GM21786 (cell line): ENCODE results near the gene RNF144A.
"Not testable (repeated sequence)": the region's sequence is repeated elsewhere in the genome, so short reads cannot be mapped to it uniquely, and the experiment has no call there.

Experiments used
- ATAC-seq: cut with Tn5 transposase; IDR thresholded peaks from one replicate; pipeline ENCODE4 v1.9.1; 2021; ENCODE audit not compliant: unreplicated experiment

Gene RNF144A

DNA sequence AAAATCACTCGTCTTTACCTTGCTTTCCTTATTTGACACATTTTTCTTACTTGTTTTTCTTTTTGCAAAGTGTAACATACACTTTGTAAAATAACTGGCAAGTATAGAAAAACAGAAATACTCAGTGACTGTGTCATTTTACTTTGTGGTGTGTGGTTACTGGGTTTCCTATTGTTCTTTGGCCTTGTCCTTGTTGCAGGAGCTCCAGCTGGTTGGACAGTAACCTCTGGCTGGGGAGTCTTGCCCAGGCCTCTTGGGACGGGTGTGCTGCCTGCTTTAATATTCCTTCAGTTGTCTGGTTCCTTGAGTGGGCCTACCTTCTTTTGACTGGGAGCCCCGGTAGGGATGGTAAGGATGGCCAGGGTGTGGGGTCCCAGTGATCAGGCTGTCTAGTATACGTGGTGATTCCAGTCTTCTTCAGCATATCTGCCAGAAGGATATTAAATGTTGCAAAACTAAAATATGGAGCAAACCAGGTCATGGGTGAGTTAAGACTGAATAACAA, 53.8 kb downstream of the RNF144A start:
- no peak for ATAC-seq

DNA sequence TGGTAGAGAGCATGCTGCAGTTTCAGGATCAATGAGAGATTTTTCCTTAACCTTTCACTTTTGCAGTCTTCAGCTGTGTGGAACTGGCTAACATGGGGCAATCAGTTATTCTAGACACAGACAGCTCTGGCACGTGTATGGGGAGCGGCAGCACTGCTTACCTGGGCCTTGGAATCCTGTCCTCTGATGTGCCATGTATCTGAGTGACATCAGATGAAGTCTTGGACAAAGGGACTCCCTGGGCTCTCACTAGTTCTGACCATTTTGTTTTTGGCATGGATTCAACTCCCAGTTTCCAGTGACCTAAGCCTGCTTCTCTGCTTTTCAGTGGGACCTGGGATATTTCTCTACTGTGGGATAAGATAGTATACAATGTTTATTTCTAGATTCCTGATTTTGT, 54.3 kb downstream of the RNF144A start:
- ATAC-seq, result no peak

DNA sequence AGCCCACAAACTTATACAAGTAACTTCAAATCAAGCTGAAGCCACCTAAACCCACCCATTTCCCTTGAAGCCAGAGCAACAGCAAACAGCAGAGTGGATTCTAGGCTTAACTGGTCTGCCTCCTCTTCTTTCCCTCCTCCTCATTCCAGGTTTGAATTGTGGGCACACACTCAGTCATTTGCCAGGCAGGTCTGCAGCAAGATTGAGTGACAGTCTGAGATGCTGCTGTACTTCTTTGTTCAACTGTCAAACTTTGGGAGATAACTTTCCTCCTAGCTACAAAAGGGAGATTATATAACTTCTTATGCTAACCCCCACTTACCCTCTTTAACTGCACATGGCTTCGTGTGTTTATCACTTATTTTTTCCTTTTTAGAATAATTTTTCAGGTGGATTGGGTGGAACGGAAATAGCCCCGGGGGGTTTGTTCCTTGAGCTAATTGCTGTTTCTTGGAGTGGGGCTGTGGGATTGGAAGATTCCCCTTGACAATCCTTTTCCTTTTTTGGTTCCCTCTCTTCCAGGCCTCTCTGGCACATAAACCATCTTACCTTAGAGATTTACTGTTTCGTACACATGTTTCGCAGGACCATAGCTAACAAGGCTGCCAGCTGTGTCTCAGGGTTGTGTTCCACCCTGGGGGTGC, 55.0 kb downstream of the RNF144A start:
- no peak for ATAC-seq

DNA sequence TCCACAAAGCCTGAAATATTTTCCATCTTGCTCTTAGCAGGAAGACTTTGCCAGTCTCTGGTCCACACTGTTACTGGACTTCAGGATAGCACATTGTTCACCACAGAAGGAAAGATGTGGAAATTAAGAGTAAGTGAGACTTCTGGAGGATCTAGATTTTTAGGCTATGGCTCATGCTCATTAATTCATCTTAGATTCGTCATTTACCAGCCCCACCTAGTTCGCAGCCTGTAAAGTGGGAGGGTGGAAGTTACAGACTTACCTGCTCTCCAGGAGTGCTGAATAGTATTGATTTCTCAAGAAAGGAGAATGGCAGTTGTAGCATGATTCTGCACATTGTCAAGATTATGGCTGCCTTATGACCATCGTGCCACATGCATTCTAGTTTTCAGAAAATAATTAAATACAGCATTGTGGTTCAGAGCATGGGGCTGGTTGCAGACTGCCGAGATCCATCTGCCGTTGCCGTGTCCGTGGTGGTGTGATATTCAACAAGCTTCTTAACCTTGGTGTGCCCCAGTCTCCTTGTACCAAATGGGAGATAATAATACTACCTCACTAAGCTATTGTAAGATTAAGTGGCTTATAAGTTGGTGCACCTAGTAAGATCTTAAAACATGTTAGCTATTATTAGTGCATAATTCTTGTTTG, 56.8 kb downstream of the RNF144A start:
- no peak for ATAC-seq

DNA sequence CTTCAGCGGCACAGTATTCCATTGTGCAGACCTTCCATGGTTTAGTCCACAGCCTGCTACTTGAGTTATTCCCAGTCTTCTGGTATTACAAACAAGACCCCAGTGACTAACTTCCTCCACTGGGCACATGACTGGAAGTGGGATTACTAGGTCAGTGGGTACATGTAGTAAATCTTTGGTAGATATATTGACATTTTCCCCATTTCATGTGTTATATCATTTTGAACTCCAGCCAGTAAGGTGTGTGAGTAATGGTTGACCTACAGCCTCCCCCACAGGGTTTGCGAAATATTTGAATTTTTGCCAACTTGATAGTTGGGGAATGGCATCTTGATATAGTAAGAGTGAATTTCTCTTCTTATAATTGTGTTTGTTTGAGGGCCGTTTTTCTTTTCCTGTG, 58.8 kb downstream of the RNF144A start:
- no peak for ATAC-seq

DNA sequence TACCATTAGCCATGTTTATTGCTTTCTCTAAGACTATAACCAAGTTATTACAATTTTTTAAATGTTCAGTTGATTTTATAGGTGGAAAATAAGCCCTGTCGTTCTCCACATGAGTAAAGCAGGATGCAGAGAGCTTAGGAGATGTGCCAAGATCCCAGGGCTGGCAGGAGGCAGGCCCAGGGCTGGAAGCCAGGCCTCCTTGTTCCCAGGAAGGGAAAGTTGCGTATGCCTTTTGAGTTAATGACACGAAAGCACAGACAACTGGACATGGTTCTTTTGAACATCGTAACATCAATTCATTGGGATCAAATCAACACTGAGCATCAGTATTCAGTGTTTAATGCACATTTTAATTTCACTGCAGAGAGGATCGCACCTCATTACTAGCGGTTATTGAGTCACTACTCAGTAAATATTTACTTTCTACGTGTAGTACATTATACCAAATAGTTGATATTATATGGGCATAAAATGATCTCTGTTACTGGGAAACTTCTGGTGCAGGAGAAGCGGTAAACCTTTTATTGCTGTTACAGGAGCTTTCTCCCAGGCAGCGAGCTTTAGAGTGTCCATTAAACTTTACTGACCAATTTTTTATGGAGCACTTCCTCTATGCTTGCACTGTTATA, 60.0 kb downstream of the RNF144A start:
- ATAC-seq, result no peak

DNA sequence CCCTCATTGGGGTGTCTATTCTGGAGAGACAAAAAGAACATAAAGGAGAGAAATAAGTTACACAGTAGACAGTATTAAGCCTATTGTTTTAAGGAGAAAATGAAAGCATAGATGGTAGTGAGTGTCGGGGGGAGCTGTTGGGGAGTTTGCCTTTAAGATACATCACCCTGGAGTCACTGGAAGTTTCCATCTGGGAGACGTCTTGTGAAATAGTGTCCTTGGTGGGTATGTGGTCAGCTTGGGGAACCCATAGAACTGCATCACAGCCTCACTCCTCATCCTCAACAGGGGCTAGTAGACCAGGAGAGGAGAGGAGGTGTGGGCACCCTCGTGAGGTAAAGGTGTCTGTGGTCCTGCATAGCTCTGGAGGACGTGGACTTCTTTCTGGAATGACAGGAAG, 60.6 kb downstream of the RNF144A start:
- ATAC-seq, result no peak

DNA sequence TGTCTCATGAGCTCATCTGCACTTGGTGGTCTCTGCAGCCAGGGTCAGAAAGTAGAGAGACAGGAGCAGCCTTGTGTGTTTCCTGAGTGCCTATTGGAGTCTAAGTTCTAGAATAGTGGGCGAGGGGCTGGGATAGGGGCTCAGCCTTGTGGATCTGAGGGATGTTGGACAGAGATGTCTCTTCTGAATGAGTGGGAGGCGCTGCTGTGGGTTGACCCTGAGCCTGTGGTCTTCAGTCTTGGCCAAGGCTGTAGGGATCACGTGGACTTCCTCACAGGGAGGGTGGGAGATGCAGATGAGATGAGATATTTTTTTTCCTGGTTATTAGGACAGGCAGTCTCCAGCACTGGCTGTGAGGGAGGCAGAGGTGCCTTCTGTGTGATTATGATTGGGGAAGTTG, 61.8 kb downstream of the RNF144A start:
- no peak for ATAC-seq

DNA sequence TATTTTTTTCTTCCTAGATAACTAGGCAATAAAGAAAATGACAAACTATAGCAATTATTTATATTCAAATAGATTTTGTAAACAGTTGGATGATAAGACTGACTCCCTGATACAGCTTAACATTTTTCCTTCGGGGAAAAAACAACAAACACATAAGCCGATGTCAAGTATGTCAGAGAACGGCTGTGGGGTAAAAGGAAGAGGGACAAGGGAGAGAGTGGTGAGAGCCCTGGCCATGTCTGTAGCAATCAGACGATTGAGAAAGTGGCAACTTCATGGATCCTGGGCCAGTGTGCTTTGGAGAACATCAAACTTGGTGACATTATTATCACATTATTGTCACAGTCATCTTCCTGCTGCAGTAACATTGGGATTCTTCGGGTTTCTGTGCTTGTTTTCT, 65.2 kb downstream of the RNF144A start:
- ATAC-seq, result no peak

DNA sequence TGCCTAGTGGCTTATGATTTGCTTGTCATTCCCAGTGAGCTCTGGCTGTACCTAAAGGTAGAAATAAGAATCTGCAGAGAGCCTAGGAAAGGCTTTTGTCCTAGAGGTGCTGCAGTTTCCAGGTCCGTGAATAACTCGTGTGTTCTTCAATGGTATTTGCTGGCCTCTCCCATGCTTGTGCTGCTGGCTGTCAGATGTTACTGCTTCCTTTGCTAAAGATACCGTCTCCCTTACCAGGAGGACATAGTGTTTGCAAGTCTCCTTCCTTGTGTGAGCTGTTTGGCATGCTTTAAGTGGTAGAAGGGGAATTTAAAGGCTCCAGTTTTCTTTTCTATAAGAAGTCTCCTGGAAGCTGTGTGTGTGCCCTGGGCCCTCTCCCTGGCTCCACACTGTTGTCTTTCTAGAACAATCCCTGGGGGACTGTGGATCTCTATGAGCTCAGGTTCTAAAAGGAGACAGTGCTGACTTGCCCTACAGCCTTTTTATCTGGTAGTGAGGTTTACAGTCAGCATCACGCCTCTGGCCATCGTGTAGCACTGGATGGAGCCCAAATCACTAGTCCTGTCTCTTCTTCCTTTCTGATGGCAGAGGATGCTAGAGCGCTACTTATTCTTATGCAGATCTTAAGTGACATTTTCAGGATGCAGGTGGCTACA, 65.8 kb downstream of the RNF144A start:
- no peak for ATAC-seq

DNA sequence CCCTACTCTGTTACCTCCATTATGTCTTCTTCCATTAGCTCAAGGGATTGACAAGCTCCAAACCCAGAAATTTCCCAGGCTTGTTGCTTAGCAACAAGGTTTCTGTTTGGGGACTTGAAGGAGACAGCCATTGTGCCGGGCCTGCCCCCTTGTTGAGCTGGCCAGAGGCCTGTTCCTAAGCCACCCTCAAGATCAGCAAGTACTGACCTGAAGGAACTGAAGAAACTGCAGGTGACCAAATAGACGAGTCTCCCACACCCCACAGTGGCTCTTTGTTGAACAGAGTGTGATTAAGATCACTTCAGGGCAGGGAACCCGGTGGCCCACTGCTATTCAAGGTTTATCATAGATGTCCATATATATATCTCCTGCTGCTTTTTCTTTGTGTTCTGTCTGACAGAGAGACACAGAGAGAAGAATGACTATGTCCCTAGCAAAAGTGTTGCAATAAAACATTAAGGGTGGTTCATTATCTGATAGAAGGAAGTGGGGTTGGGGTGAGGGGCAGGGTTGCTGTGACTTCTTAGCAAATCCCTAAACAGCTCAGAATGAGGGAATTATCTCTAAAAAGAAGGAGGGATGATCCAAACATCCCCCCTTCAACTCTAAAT, 69.2 kb downstream of the RNF144A start:
- ATAC-seq, result no peak

DNA sequence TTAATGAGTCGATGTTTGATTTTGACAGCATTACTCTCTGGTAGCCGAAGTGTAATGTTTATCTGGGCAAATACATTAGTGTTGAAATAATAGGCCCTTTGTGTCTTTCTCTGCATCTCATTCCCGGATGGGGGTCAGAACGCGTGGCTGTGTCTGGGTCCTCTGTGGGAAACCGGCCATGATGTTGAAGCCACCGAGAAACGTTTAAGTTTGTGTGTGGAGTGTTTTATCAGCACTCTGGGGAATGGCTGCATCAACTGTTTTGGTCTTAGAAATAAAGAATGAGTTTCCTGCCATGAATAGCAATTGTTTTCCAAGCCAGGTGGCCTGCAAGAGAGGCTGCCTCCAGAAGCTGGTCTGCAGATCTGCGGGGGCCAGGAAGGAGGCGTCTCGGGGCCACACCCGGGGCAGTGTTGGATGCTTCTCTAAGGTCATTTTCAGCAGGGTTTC, 69.7 kb downstream of the RNF144A start:
- no peak for ATAC-seq

DNA sequence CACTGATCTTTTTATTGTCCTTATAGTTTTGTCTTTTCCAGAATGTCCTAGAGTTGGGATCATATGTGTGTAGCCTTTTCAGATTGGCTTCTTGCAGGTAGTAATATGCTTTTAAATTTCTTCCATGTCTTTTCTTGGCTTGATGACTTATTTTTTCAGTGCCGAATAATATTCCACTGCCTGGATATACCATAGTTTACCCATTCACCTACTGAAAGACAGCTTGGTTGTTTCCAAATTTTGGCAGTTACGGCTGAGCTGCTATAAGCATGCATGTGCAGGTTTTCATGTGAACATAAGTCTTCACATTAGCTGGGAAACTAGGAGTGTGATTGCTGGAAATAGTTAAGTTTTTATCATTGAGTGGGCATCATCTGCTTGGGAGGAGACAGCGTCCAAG, 73.7 kb downstream of the RNF144A start:
- no peak for ATAC-seq

DNA sequence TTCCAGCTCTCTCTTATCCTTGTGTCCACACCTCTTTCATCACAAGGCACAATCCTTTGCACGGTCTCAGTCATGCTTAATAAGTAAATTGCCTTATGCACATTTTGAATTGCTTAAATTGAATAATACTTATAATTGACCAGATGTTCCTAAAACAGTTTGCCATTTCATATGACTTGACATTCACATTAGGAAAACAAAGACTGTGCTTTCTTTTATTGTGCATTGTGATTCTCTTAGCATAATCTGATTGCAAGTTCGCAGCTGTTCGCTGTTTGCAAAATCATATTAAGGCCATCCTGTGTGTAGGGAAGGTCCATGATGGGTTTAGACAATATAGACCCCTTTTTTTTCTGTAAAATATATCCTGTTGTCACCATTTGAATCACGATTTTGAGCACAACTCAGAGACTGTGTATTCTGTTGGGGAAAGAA, 75.6 kb downstream of the RNF144A start:
- no peak for ATAC-seq

DNA sequence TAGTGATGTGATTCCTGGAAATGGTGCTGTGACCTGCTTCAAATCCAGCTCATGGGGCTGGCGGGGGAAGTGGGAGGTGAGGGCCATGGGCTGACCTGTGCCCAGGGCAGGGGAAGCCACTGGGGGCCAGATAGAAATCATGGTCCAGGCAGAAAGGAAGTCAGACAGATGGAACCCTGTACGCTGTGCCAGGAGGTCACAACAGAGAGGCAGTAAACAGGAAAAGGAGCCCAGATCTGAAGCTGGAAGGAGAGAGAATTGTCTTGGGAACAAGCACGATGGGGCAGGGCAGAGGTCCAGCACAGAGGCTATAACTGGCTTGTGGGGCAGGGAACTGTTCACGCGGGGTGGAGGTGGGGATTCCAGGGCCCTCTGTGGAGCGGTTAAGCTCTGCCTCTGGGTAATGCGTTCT, 76.0 kb downstream of the RNF144A start:
- ATAC-seq, result no peak

DNA sequence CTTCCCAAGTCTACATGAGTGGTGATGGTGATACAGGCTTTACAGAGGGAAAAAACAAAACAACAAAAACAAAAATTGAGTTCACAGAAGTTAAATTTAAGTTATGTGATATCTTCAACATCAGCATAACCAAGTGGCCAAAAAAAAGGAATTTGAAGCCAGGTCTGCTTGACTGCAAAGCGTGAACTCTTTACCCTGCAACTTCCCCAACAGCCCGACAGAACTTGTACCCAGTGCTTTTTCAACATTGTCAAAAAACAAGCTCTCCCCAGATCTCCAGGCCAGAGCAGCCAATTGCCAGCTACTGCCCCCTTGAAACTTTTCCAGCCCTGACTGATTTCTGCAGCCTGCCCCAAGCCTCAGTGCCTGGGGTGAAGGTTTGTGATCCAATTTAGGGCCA, 76.7 kb downstream of the RNF144A start:
- no peak for ATAC-seq

DNA sequence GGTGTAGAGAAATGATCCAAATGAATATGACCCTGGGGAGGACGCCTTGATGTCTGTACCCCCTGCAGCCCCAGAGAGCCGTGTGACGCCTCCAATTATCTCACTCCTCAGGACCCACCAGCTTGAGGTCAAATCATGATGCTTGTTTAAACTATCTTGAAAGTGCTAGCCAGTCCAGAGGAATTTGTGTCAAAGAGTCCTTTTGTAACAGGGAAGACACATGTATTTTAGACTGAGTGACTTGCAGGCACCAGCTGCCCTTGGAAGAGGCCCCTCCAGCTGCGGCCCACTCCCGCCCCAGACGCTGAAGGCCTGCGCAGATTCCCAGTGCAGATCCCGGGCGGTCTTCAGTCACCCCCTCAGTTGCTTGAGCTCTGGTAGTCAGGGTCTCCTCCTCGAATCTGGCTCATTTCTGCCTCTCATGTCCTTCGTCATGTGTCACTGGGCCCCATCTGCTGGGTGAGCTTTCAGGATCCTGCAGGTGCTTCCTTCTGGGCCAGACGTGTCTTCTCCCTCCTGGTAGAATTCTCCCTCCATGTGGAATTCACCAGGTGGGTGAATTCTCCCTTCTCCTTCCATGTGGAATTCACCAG, 77.4 kb downstream of the RNF144A start:
- ATAC-seq, result no peak

DNA sequence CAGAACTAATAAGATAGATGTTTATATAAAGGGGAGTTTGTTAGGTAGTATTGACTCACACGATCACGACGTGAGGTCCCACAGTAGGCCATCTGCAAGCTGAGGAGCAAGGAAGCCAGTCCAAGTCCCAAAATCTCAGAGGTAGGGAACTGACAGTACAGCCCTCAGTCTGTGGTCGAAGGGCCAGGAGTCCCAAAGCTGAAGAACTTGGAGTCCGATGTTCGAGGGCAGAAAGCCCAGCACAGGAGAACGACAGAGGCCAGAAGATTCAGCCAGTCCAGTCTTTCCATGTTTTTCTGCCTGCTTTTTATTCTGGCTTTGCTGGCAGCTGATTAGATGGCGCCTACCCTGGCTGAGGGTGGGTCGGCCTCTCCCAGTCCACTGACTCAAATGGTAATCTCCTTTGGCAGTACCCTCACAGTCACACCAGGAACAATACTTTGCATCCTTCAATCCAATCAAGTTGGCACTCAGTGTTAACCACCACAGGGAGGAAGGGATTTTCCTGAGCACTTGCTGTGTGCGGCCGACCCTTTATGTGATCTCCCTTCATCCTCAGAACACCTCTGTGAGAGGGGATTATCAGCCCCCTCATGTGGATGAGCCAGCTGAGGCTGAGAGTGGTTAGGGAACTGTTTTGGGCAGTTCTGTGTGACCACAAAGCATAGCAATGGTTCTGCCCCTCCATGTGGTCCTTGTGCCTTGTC, 78.3 kb downstream of the RNF144A start:
- no peak for ATAC-seq

DNA sequence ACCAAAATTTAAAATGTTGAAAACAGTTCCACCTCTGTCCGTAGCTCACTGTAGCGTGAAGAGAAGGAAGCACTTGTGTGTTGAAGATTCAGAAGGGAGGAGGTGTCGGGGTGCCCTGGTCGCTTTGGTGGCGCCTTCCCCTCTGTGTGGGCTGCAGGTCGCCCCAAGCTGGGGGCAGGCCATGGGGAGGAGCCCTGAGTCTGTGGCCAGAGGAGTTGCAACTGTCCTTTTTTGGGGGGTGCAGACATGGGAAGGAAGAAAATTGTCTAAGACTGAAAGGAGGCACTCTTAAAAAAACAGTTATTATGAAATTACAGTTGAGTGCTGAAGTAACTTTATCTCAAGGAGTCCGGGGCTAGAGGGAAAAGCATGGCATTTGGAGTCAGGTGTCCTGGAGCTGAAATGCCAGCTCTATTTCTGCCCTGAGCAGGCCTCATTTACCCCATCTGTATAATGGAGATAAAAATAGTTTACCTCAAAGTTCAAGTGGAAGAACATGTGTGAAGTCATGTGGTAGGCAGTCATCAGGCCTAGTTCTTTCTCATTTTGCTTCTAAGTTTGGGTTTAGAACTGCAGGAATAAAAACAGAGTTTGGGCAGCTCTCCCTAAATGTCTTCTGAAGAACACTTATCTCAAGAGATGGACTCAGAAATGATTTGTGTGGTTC, 82.1 kb downstream of the RNF144A start:
- peak; percentile 84 for ATAC-seq

DNA sequence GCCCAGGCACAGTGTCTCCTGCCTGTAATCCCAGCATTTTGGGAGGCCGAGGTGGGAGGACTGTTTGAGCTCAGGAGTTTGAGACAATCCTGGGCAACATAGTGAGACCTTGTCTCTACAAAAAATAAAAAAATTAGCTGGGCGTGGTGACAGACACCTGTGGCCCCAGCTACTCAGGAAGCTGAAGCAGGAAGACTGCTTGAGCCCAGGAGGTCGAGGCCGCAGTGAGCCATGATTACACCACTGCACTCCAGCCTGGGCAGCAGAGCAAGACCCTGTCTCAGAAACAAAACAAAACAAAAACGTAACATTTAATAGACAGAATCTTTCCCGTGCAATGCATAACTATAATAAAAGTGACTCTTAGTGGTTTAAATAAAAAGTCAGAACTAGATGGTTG, 84.2 kb downstream of the RNF144A start:
- not testable (repeated sequence) for ATAC-seq
